K562 (cell line): ENCODE data around the gene COMTD1. TPM values are rescaled to one million over a fixed set of nuclear protein-coding genes. Genes with fewer than 3 reads are reported as not detected.

Experiments used
- ATF3 ChIP-seq, 2 experiments: fragments of 450-650 bp in 1 of 2; sonication (generic) in 1 of 2; formaldehyde crosslinking in 1 of 2; IDR thresholded peaks in 1 of 2; conservative IDR thresholded peaks in 1 of 2; 2 replicates each; pipeline versions ENCODE4 v1.6.1 to v1.8.1; 2016 to 2023; ENCODE audit warnings: mild to moderate bottlenecking in 2 of 2, moderate library complexity in 2 of 2, inconsistent platforms in 1 of 2, missing genetic modification reagents in 1 of 2
- CTBP1 ChIP-seq: fragments of 450-650 bp; IDR thresholded peaks from 2 replicates; pipeline ENCODE4 v1.6.1; 2016; ENCODE audit warnings: borderline replicate concordance
- FOXM1 ChIP-seq, 2 experiments: fragments of 450-650 bp in 1 of 2; sonication (generic) in 1 of 2; formaldehyde crosslinking in 1 of 2; IDR thresholded peaks; 2 replicates each; pipeline versions ENCODE4 v1.6.1 to v1.9.0; 2017 to 2022; ENCODE audit warnings: low read depth in 2 of 2, mild to moderate bottlenecking in 2 of 2, missing genetic modification reagents in 1 of 2, moderate library complexity in 1 of 2
- GTF2F1 ChIP-seq: IDR thresholded peaks from 2 replicates; pipeline ENCODE4 v1.6.1; 2011; ENCODE audit warnings: low read depth, low read length, improper control_type of control experiment
- KAT8 ChIP-seq: fragments of 450-650 bp; IDR thresholded peaks from 2 replicates; pipeline ENCODE4 v1.6.1; 2016; ENCODE audit warnings: low read depth, mild to moderate bottlenecking
- MTF1 ChIP-seq: fragments of 250-450 bp; sonication (Bioruptor Pico); IDR thresholded peaks from 2 replicates; pipeline ENCODE4 v1.9.0; 2021; ENCODE audit warnings: moderate library complexity, mild to moderate bottlenecking, inconsistent platforms, borderline replicate concordance
- NELFE ChIP-seq: IDR thresholded peaks from 2 replicates; pipeline ENCODE4 v1.6.1; 2011; ENCODE audit warnings: mild to moderate bottlenecking; ENCODE audit not compliant: insufficient read depth, insufficient read length
- NFIX ChIP-seq: fragments of 250-450 bp; sonication (Bioruptor Pico); IDR thresholded peaks from 2 replicates; pipeline ENCODE4 v1.4.0; 2020; ENCODE audit warnings: low read depth, mild to moderate bottlenecking, moderate library complexity
- PHB ChIP-seq: fragments of 250-450 bp; sonication (Bioruptor Pico); IDR thresholded peaks from 2 replicates; pipeline ENCODE4 v1.5.0; 2021
- PHF8 ChIP-seq: fragments of 200-600 bp; sonication (generic); IDR thresholded peaks from 2 replicates; pipeline ENCODE4 v1.6.1; 2012; ENCODE audit warnings: mixed run types, mild to moderate bottlenecking, inconsistent platforms, low read length, moderate library complexity, borderline replicate concordance
- POLR2B ChIP-seq: fragments of 450-650 bp; IDR thresholded peaks from 2 replicates; pipeline ENCODE4 v1.6.1; 2018; ENCODE audit warnings: low read depth; ENCODE audit not compliant: partially characterized antibody
- POLR3A ChIP-seq: IDR thresholded peaks from 2 replicates; pipeline ENCODE4 v1.6.1; 2011; ENCODE audit warnings: borderline replicate concordance, mild to moderate bottlenecking, moderate library complexity; ENCODE audit not compliant: insufficient read length, insufficient read depth; ENCODE audit errors: extremely low read depth
- RERE ChIP-seq: sonication (generic); formaldehyde crosslinking; IDR thresholded peaks from 2 replicates; pipeline ENCODE4 v1.8.0; 2023; ENCODE audit warnings: missing genetic modification reagents, mild to moderate bottlenecking, borderline replicate concordance
- SREBF1 ChIP-seq: fragments of 150-350 bp; IDR thresholded peaks from 2 replicates; pipeline ENCODE4 v1.6.1; 2014; ENCODE audit warnings: antibody characterized with exemption, low read depth, low read length, borderline replicate concordance
- USF2 ChIP-seq: sonication (generic); formaldehyde crosslinking; IDR thresholded peaks from 2 replicates; pipeline ENCODE4 v1.5.0; 2020; ENCODE audit warnings: missing genetic modification reagents
- XRCC3 ChIP-seq: fragments of 450-650 bp; IDR thresholded peaks from 2 replicates; pipeline ENCODE4 v1.6.1; 2017; ENCODE audit warnings: mild to moderate bottlenecking, moderate library complexity
- XRCC4 ChIP-seq: IDR thresholded peaks from one replicate; pipeline ENCODE4 v1.6.1; 2011; ENCODE audit not compliant: insufficient read depth, insufficient read length; ENCODE audit errors: extremely low read depth
- ZKSCAN3 ChIP-seq: fragments of 250-450 bp; sonication (Bioruptor Pico); IDR thresholded peaks from 2 replicates; pipeline ENCODE4 v1.4.0; 2020
- ZNF324 ChIP-seq: fragments of 250-450 bp; sonication (Bioruptor Pico); IDR thresholded peaks from 2 replicates; pipeline ENCODE4 v1.4.0; 2020; ENCODE audit warnings: mild to moderate bottlenecking
- ZNF740 ChIP-seq, 3 experiments: fragments of 200-800 bp in 1 of 3; sonication (Bioruptor generic) in 1 of 3; sonication (generic) in 1 of 3; formaldehyde crosslinking in 1 of 3; IDR thresholded peaks; 2 replicates each; pipeline versions ENCODE4 v1.6.1 to v1.8.0; 2016 to 2022; ENCODE audit warnings: mild to moderate bottlenecking in 2 of 3, missing compliant biosample characterization in 2 of 3, missing genetic modification characterization in 2 of 3, missing genetic modification reagents in 1 of 3
- polyA plus RNA-seq, 8 experiments: library from polyadenylated mRNA; depleted of rRNA in 4 of 8; stranded (reverse) in 5 of 8; unstranded in 3 of 8; fragments of >200 nt; fragmentation: Nextera tagmentation in 2 of 8; fragmentation: Illumina TruSeq in 1 of 8; extraction: Ambion mirVana in 2 of 8; extraction: Trizol in 1 of 8; gene quantifications; 2 replicates each; pipeline versions ENCODE4 v1.2.1 to v1.2.3, GENCODE V29; 2011 to 2014; ENCODE audit warnings: inconsistent platforms in 1 of 8, missing spikeins in 1 of 8
- total RNA-seq, 7 experiments: library from RNA; depleted of rRNA in 6 of 7; stranded (reverse); fragments of >200 nt in 6 of 7; fragmentation: Illumina TruSeq in 2 of 7; extraction: Trizol in 2 of 7; gene quantifications; 2 replicates each; pipeline versions ENCODE4 v1.2.1 to v1.2.3, GENCODE V29; 2011 to 2021; ENCODE audit warnings: low replicate concordance in 1 of 7

The COMTD1 gene
- total and polyA plus RNA-seq, 9 of the 15 experiments (the other 6 are each of a cell fraction or from before 2014, with no cell fraction given), result 0.41 to 112 (median 13.7) TPM

GRCh38 chr10:75209921-75210281, 25.9 kb downstream of the COMTD1 start (continued):
- TF ChIP-seq USF2 (CRISPR knock-in tag), result no peak
- TF ChIP-seq CTBP1, result peak; percentile 21; the same call in 1 of the 2 replicates
- TF ChIP-seq XRCC3, result no peak
- TF ChIP-seq NFIX (CRISPR knock-in tag), result no peak
- TF ChIP-seq FOXM1 (IDR thresholded peaks at IDR 0.05; ENCODE audit: low read depth), result no peak
- no peak for TF ChIP-seq FOXM1 (CRISPR knock-in tag; IDR thresholded peaks at IDR 0.05; ENCODE audit: low read depth)
- TF ChIP-seq ZNF324 (CRISPR knock-in tag), result no peak
- no peak for TF ChIP-seq POLR3A
- peak; percentile 59 for TF ChIP-seq POLR2B
- no peak for TF ChIP-seq MTF1 (CRISPR knock-in tag)
- TF ChIP-seq ZKSCAN3 (CRISPR knock-in tag), result no peak
- no peak for TF ChIP-seq NELFE
- TF ChIP-seq PHF8, result no peak; the same call in 1 of the 2 replicates
- no peak for TF ChIP-seq RERE (CRISPR knock-in tag)
- TF ChIP-seq PHB (CRISPR knock-in tag), result no peak
- TF ChIP-seq ZNF740 (CRISPR knock-in tag; IDR thresholded peaks at IDR 0.05), result 0 out of 2 replicates have a peak, but pooled peaks have one; percentile 49
- no peak; a peak in 1 of 4 replicates for TF ChIP-seq ZNF740 (tag; IDR thresholded peaks at IDR 0.05)
- no peak for TF ChIP-seq XRCC4
- no peak for TF ChIP-seq ATF3 (IDR thresholded peaks at IDR 0.05)
- peak; percentile 68 for TF ChIP-seq ATF3 (CRISPR knock-in tag; conservative IDR thresholded peaks at IDR 0.05)
- no peak for TF ChIP-seq GTF2F1
- no peak for TF ChIP-seq KAT8
- TF ChIP-seq SREBF1, result no peak
